CD14-positive monocyte (primary cell): ENCODE measurements around the gene ERFE. TPM values are rescaled to one million over a fixed set of nuclear protein-coding genes. Genes with fewer than 3 reads are reported as not detected.
A peak's percentile ranks its signal among the peaks of the same experiment; 100 is the strongest.

Source experiments
- DNase-seq, 3 donors: peaks; one replicate each; pipeline ENCODE4 v3.0.0-alpha.2; 2011 to 2022
- H2AFZ ChIP-seq: 2 replicates; pipeline ENCODE4 v1.6.0; 2012; ENCODE audit warnings: mild to moderate bottlenecking, low read depth, low read length, inconsistent platforms; ENCODE audit not compliant: insufficient read depth, poor library complexity, severe bottlenecking
- H3K27ac ChIP-seq, 2 donors: 1 replicate in 1 of 2; 2 replicates in 1 of 2; pipeline ENCODE4 v1.5.1; 2012 to 2013; ENCODE audit warnings: low read length in 2 of 2, control low read depth in 1 of 2, inconsistent platforms in 1 of 2, low read depth in 1 of 2, mild to moderate bottlenecking in 1 of 2
- H3K27me3 ChIP-seq, 2 donors: one replicate each; pipeline versions ENCODE4 v1.6.0 to v1.6.1; 2011 to 2013; ENCODE audit warnings: low read length in 2 of 2; ENCODE audit not compliant: control insufficient read depth in 2 of 2, insufficient read depth in 2 of 2
- H3K36me3 ChIP-seq, 2 donors: replicated peaks in 1 of 2; 1 replicate in 1 of 2; 2 replicates in 1 of 2; pipeline versions ENCODE4 v1.5.1 to v1.6.1; 2012 to 2013; ENCODE audit warnings: low read length in 2 of 2, control low read depth in 1 of 2, inconsistent platforms in 1 of 2, mild to moderate bottlenecking in 1 of 2; ENCODE audit not compliant: insufficient read depth in 2 of 2, control insufficient read depth in 1 of 2
- H3K4me1 ChIP-seq, 2 donors: 1 replicate in 1 of 2; 2 replicates in 1 of 2; pipeline versions ENCODE4 v1.5.1 to v1.6.1; 2012 to 2013; ENCODE audit warnings: low read length in 2 of 2, control low read depth in 1 of 2, inconsistent platforms in 1 of 2, mild to moderate bottlenecking in 1 of 2, moderate library complexity in 1 of 2; ENCODE audit not compliant: insufficient read depth in 2 of 2, control insufficient read depth in 1 of 2
- H3K4me2 ChIP-seq: replicated peaks from 2 replicates; pipeline ENCODE3; 2012; ENCODE audit warnings: low read length, moderate library complexity, mild to moderate bottlenecking; ENCODE audit not compliant: poor library complexity, severe bottlenecking; ENCODE audit errors: extremely low read depth
- H3K4me3 ChIP-seq, 3 experiments: fragments of 200-600 bp in 1 of 3; sonication (generic) in 1 of 3; replicated peaks in 1 of 3; 1 replicate in 2 of 3; 2 replicates in 1 of 3; pipeline ENCODE4 v1.5.1; 2011 to 2013; ENCODE audit warnings: low read length in 3 of 3, mild to moderate bottlenecking in 3 of 3, control low read depth in 2 of 3, low read depth in 2 of 3, inconsistent platforms in 1 of 3, moderate library complexity in 1 of 3
- H3K79me2 ChIP-seq: 2 replicates; pipeline ENCODE4 v1.6.0; 2012; ENCODE audit warnings: mild to moderate bottlenecking, control low read depth, inconsistent platforms, low read length, moderate library complexity; ENCODE audit not compliant: insufficient read depth
- H3K9ac ChIP-seq: 2 replicates; pipeline ENCODE4 v1.6.0; 2017; ENCODE audit warnings: low read length, mild to moderate bottlenecking; ENCODE audit not compliant: insufficient read depth, poor library complexity, severe bottlenecking
- H3K9me3 ChIP-seq, 2 donors: replicated peaks in 1 of 2; 1 replicate in 1 of 2; 2 replicates in 1 of 2; pipeline versions ENCODE4 v1.5.1 to v1.6.1; 2012 to 2013; ENCODE audit warnings: low read length in 2 of 2, control low read depth in 1 of 2; ENCODE audit not compliant: control insufficient read depth in 1 of 2, insufficient read depth in 1 of 2
- H4K20me1 ChIP-seq: 2 replicates; pipeline ENCODE4 v1.6.0; 2012; ENCODE audit warnings: mild to moderate bottlenecking, low read length, control low read depth, moderate library complexity; ENCODE audit not compliant: insufficient read depth
- H3K27ac Mint-ChIP-seq, 7 donors: one replicate each; pipeline ENCODE4 v1.8.0; 2020; ENCODE audit warnings: mild to moderate bottlenecking in 7 of 7, mixed read lengths in 7 of 7, moderate library complexity in 6 of 7, inconsistent platforms in 2 of 7
- H3K27me3 Mint-ChIP-seq, 3 donors: one replicate each; pipeline ENCODE4 v1.8.0; 2021 to 2022; ENCODE audit warnings: low read depth in 3 of 3, mild to moderate bottlenecking in 3 of 3, mixed read lengths in 3 of 3, moderate library complexity in 3 of 3, inconsistent platforms in 1 of 3
- H3K36me3 Mint-ChIP-seq, 2 donors: one replicate each; pipeline ENCODE4 v1.8.0; 2020; ENCODE audit warnings: mixed read lengths in 2 of 2, inconsistent platforms in 1 of 2, mild to moderate bottlenecking in 1 of 2
- H3K4me1 Mint-ChIP-seq: one replicate; pipeline ENCODE4 v1.8.0; 2020; ENCODE audit warnings: mild to moderate bottlenecking, mixed read lengths
- H3K4me3 Mint-ChIP-seq, 2 donors: one replicate each; pipeline ENCODE4 v1.8.0; 2020; ENCODE audit warnings: mild to moderate bottlenecking in 2 of 2, mixed read lengths in 2 of 2, moderate library complexity in 1 of 2
- H3K9me3 Mint-ChIP-seq, 7 donors: one replicate each; pipeline ENCODE4 v1.8.0; 2020 to 2022; ENCODE audit warnings: mixed read lengths in 7 of 7, mild to moderate bottlenecking in 6 of 7, moderate library complexity in 6 of 7, inconsistent platforms in 2 of 7
- WGBS: methylation state at CpG from one replicate; pipeline ENCODE4 v1.1.5; 2013; ENCODE audit warnings: missing lambda C conversion rate; ENCODE audit not compliant: insufficient coverage; 5-methylcytosine and 5-hydroxymethylcytosine counted together
- intact Hi-C, 2 donors: fragments of 100-400 bp; cut with micrococcal nuclease; formaldehyde crosslinking; loops; one replicate each; pipeline versions ENCODE4 v1.15.0 to v1.15.1; 2023
- polyA plus RNA-seq, 3 donors: library from polyadenylated mRNA; depleted of rRNA in 1 of 3; unstranded in 2 of 3; stranded (reverse) in 1 of 3; fragments of 300-500 nt in 2 of 3; fragments of >200 nt in 1 of 3; fragmentation: Illumina TruSeq in 2 of 3; gene quantifications; 1 replicate in 2 of 3; 2 replicates in 1 of 3; pipeline ENCODE4 v1.2.3, GENCODE V29; 2012 to 2021
- TF ChIP-seq, protein P1 (sequence below): fragments of 200-600 bp; IDR thresholded peaks from one replicate; pipeline ENCODE4 v1.8.0; 2022; ENCODE audit warnings: antibody characterized with exemption, mild to moderate bottlenecking

The ERFE gene
- polyA plus RNA-seq, 3 donors, result not detected

GRCh38 chr2:238161291-238162051 lies 2.7 kb downstream of the ERFE start:
- 93% methylated on average over 14 of the region's 21 CpGs for WGBS
- no peak for DNase-seq
- H3K4me1 Mint-ChIP-seq, result peaks cover 15% of the 10 kb centered on the region
- H3K27ac Mint-ChIP-seq, result no peak overlapping the region
- Histone ChIP-seq H3K27ac (no peak overlapping the region), H3K9me3 (peaks cover 0 to 7% of the 10 kb centered on the region in 2 donors), H3K4me3 (no peak overlapping the region), H3K79me2 (no peaks in the 10 kb centered on the region), H3K4me2 (no peak overlapping the region), H3K9ac (no peak overlapping the region), H4K20me1 (no peaks in the 10 kb centered on the region), H3K27me3 (peaks cover 7 to 61% of the 10 kb centered on the region in 2 donors), H3K36me3 (no peaks in the 10 kb centered on the region), H2AFZ (no peak overlapping the region), H3K4me1 (peaks cover 7 to 8% of the 10 kb centered on the region in 2 donors)
- no peak overlapping the region for H3K4me3 Mint-ChIP-seq
- peaks cover 53 to 79% (median 64%) of the 10 kb centered on the region in 3 donors for H3K27me3 Mint-ChIP-seq
- peaks cover 0 to 14% (median 0%) of the 10 kb centered on the region in 7 donors for H3K9me3 Mint-ChIP-seq
- TF ChIP-seq, protein P1, sequence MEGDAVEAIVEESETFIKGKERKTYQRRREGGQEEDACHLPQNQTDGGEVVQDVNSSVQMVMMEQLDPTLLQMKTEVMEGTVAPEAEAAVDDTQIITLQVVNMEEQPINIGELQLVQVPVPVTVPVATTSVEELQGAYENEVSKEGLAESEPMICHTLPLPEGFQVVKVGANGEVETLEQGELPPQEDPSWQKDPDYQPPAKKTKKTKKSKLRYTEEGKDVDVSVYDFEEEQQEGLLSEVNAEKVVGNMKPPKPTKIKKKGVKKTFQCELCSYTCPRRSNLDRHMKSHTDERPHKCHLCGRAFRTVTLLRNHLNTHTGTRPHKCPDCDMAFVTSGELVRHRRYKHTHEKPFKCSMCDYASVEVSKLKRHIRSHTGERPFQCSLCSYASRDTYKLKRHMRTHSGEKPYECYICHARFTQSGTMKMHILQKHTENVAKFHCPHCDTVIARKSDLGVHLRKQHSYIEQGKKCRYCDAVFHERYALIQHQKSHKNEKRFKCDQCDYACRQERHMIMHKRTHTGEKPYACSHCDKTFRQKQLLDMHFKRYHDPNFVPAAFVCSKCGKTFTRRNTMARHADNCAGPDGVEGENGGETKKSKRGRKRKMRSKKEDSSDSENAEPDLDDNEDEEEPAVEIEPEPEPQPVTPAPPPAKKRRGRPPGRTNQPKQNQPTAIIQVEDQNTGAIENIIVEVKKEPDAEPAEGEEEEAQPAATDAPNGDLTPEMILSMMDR, result no peak
- peaks cover 0 to 4% of the 10 kb centered on the region in 2 donors for H3K36me3 Mint-ChIP-seq
- intact Hi-C loops, result no loop called here

DNA sequence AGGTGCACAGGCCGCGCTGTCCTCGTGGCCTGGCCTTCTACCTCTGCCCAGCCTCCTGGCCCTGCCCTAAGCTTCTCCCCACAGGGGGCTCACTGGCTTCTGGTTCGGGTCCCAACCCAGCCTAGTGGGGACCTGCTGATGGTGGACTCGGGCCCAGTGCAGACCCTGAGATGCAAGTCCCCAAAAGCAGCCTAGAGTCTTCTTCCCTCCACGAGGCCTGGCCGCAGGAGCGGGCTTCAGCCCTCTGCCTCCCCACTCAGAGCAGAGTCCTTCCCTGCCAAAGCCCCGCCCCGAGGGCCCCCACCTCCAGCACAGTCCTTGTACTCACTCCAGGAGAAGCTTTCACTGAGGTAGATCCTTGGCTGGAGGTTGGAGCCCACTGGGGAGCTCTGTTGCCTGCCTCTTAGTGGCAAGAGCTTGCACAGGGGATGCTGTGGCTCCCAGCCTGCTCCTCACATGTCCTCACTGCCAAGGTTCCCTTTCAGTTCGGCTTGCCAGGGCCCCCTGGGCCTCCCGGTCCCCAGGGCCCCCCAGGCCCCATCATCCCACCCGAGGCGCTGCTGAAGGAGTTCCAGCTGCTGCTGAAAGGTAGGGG lies 3.6 kb downstream of the ERFE start:
- Histone ChIP-seq H3K79me2 (no peaks in the 10 kb centered on the region), H3K9ac (no peak overlapping the region), H2AFZ (no peak overlapping the region), H3K4me1 (peaks cover 7 to 8% of the 10 kb centered on the region in 2 donors), H3K27ac (no peak overlapping the region), H3K36me3 (peaks cover 0 to under 1% of the 10 kb centered on the region in 2 donors), H3K4me2 (no peak overlapping the region), H3K9me3 (peaks cover 0 to 7% of the 10 kb centered on the region in 2 donors), H3K27me3 (peaks cover 7 to 59% of the 10 kb centered on the region in 2 donors), H4K20me1 (no peaks in the 10 kb centered on the region), H3K4me3 (no peak overlapping the region)
- peak overlapping the region in 1 of 2 donors; percentile 30 for H3K4me3 Mint-ChIP-seq
- DNase-seq, result no peak
- peaks cover 50 to 73% (median 64%) of the 10 kb centered on the region in 3 donors for H3K27me3 Mint-ChIP-seq
- H3K9me3 Mint-ChIP-seq, result peaks cover 0 to 14% (median 0%) of the 10 kb centered on the region in 7 donors
- H3K4me1 Mint-ChIP-seq, result peaks cover 15% of the 10 kb centered on the region
- peaks cover 5 to 6% of the 10 kb centered on the region in 2 donors for H3K36me3 Mint-ChIP-seq
- TF ChIP-seq, protein P1, result no peak
- H3K27ac Mint-ChIP-seq, result no peak overlapping the region
- WGBS, result 93% methylated on average over 14 of the region's 14 CpGs
- intact Hi-C loops, result no loop called here
